ENCODE measurements around the gene ZC3H12C.

GRCh38 chr11:110126936-110127335, 33.7 kb downstream of the ZC3H12C start:
- TF ChIP-seq CTCF (IDR thresholded peaks at IDR 0.05) = no peak
- TF ChIP-seq POLR2A (IDR thresholded peaks at IDR 0.05) = no peak
